ENCODE measurements around the gene RNF157. TPM values are rescaled to one million over a fixed set of nuclear protein-coding genes. Genes with fewer than 3 reads are reported as not detected.
A peak's percentile ranks its signal among the peaks of the same experiment; 100 is the strongest.

The RNF157 gene
- total and polyA plus RNA-seq, 9 of the 15 experiments (the other 6 are each of a cell fraction or from before 2014, with no cell fraction given) = 8.1 to 31.7 (median 20.8) TPM

- no peak for TF ChIP-seq REST (IDR thresholded peaks at IDR 0.05; ENCODE audit: borderline replicate concordance)
- TF ChIP-seq REST (CRISPR knock-in tag; IDR thresholded peaks at IDR 0.05; ENCODE audit: low read depth) = no peak
- 0 out of 2 replicates have a peak, but pooled peaks have one; percentile 10 for TF ChIP-seq GATA2 (CRISPR knock-in tag; IDR thresholded peaks at IDR 0.05)
- peak; percentile 42; the same call in 1 of the 2 replicates for TF ChIP-seq CXXC5 (CRISPR knock-in tag; IDR thresholded peaks at IDR 0.05)
- peak in 1 of 2 experiments; percentile 21; a peak in 1 of 4 replicates for TF ChIP-seq RCOR1 (IDR thresholded peaks at IDR 0.05; ENCODE audit: borderline replicate concordance in 1 of 2, low read depth in 2 of 2, low read length in 2 of 2)
- peak; percentile 66 for TF ChIP-seq CBFA2T2 (conservative IDR thresholded peaks at IDR 0.05)
- TF ChIP-seq CBFA2T3 (IDR thresholded peaks at IDR 0.05) = peak; percentile 83
- no peak for TF ChIP-seq HDAC1 (IDR thresholded peaks at IDR 0.05)
- no peak for TF ChIP-seq EP400 (IDR thresholded peaks at IDR 0.05)
These were observed 78.5 kb downstream of the RNF157 start (continued) for GRCh38 chr17:76161619-76162266.
